HEK293T (cell line): ENCODE measurements around the gene PAM.

Source experiments
- CTCF ChIA-PET: fragments of 350-600 bp; formaldehyde crosslinking; extraction: SDS; loops from one replicate; lab custom pipeline; 2021; ENCODE audit warnings: antibody characterized with exemption, inconsistent platforms; lab: Yijun Ruan, JAX
- POLR2A ChIA-PET: fragments of 350-600 bp; formaldehyde crosslinking; extraction: SDS; loops from one replicate; lab custom pipeline; 2020; ENCODE audit warnings: antibody characterized with exemption, inconsistent platforms; lab: Yijun Ruan, JAX
- DNase-seq: peaks from one replicate; pipeline ENCODE4 v3.0.0; 2012; ENCODE audit warnings: mixed read lengths; ENCODE audit errors: extremely low spot score
- ARNT ChIP-seq: fragments of 450-650 bp; IDR thresholded peaks from 2 replicates; pipeline ENCODE4 v1.6.1; 2017; ENCODE audit warnings: mild to moderate bottlenecking
- BHLHE40 ChIP-seq: fragments of 450-650 bp; IDR thresholded peaks from 2 replicates; pipeline ENCODE4 v1.6.1; 2016; ENCODE audit warnings: mild to moderate bottlenecking, moderate library complexity, borderline replicate concordance
- CTBP1 ChIP-seq: fragments of 450-650 bp; IDR thresholded peaks from 2 replicates; pipeline ENCODE4 v1.6.1; 2016; ENCODE audit warnings: borderline replicate concordance
- ELF4 ChIP-seq: fragments of 450-650 bp; IDR thresholded peaks from 2 replicates; pipeline ENCODE4 v1.6.1; 2017; ENCODE audit warnings: antibody characterized with exemption
- FOXA1 ChIP-seq: fragments of 450-650 bp; IDR thresholded peaks from 2 replicates; pipeline ENCODE4 v1.6.1; 2016; ENCODE audit warnings: mild to moderate bottlenecking
- FOXK2 ChIP-seq: fragments of 450-650 bp; IDR thresholded peaks from 2 replicates; pipeline ENCODE4 v1.6.1; 2016; ENCODE audit warnings: mild to moderate bottlenecking
- FOXM1 ChIP-seq: fragments of 450-650 bp; IDR thresholded peaks from 2 replicates; pipeline ENCODE4 v1.6.1; 2017; ENCODE audit warnings: mild to moderate bottlenecking, borderline replicate concordance
- HDGF ChIP-seq: fragments of 450-650 bp; IDR thresholded peaks from 2 replicates; pipeline ENCODE4 v1.6.1; 2017; ENCODE audit warnings: antibody characterized with exemption, borderline replicate concordance
- L3MBTL2 ChIP-seq: fragments of 450-650 bp; conservative IDR thresholded peaks from 2 replicates; pipeline ENCODE4 v1.6.1; 2016; ENCODE audit warnings: mild to moderate bottlenecking
- LEF1 ChIP-seq: fragments of 450-650 bp; IDR thresholded peaks from 2 replicates; pipeline ENCODE4 v1.6.1; 2017; ENCODE audit warnings: mild to moderate bottlenecking, borderline replicate concordance
- NFRKB ChIP-seq: fragments of 450-650 bp; IDR thresholded peaks from 2 replicates; pipeline ENCODE4 v1.6.1; 2016; ENCODE audit warnings: mild to moderate bottlenecking, moderate library complexity
- SP1 ChIP-seq: fragments of 450-650 bp; IDR thresholded peaks from 2 replicates; pipeline ENCODE4 v1.6.1; 2017
- SUZ12 ChIP-seq: fragments of 450-650 bp; IDR thresholded peaks from 2 replicates; pipeline ENCODE4 v1.6.1; 2016; ENCODE audit warnings: mild to moderate bottlenecking
- TARDBP ChIP-seq: fragments of 450-650 bp; IDR thresholded peaks from 2 replicates; pipeline ENCODE4 v1.6.1; 2016
- ZNF384 ChIP-seq: fragments of 450-650 bp; IDR thresholded peaks from 2 replicates; pipeline ENCODE4 v1.6.1; 2016
- TF ChIP-seq, protein P1 (sequence below): fragments of 450-650 bp; IDR thresholded peaks from 2 replicates; pipeline ENCODE4 v1.6.1; 2016

PAM gene

DNA sequence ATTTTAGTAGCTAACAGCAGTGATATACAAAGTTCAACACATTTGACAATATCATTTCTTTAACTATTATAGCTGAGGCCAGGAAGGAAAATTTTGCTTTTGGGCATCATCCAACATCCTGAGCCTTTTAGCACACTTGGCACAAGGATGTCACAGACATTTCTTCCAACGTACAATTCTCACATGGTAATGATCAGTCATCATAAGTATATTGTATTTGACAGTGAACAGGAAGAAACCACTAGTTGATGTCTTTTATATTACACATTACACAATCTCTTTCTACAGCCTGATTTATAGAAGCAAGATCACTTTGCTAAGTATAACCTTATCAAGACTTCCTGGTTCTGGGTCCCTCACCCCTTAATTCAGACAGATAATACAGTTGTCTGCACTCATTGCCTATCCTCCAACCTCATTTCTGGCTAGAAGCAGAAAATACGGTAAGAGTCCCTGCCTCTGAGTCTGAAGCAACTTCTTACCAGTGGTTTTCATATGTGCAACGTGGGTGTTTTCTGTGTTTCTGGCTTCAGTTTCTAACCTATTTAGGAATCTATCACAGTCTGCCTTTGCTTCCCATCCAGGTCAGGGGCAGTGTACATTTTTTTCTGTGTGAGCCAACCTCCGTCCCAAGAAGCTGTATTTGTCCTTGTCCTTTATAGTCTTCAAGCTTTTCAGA lies 167.8 kb downstream of the PAM start:
- POLR2A ChIA-PET: no interaction called here
- CTCF ChIA-PET: no interaction called here
- DNase-seq: no peak
- no peak for TF ChIP-seq LEF1
- no peak for TF ChIP-seq ELF4
- TF ChIP-seq, protein P1, sequence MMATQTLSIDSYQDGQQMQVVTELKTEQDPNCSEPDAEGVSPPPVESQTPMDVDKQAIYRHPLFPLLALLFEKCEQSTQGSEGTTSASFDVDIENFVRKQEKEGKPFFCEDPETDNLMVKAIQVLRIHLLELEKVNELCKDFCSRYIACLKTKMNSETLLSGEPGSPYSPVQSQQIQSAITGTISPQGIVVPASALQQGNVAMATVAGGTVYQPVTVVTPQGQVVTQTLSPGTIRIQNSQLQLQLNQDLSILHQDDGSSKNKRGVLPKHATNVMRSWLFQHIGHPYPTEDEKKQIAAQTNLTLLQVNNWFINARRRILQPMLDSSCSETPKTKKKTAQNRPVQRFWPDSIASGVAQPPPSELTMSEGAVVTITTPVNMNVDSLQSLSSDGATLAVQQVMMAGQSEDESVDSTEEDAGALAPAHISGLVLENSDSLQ: no peak
- TF ChIP-seq L3MBTL2: no peak
- no peak for TF ChIP-seq NFRKB

DNA sequence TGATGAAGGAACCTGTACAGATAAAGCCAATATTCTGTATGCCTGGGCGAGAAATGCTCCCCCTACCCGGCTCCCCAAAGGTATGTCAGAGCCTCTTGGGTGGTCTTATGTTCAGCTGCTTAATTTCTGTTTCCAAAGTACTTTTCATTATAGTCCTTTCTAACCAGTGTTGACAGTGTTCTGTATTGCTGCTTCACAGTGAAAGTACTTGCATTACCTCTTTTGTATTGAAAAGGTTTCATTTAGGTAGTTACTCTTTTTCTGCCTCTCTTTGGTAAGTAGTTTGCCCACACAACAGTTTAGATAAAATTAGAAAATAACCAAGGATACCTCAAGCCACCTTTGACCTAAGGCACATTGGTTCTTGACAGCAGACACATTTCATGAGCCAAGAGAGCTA lies 169.9 kb downstream of the PAM start:
- ChIA-PET POLR2A (interaction anchor here (0.6 kb wide), 1 partner anchor 9 kb away, joined by 3 read pairs; no protein-coding TSS in a partner anchor), CTCF (interaction anchor here (0.7 kb wide), 1 partner anchor 312 kb away, joined by 3 read pairs; no protein-coding TSS in a partner anchor)
- TF ChIP-seq L3MBTL2 (no peak), TARDBP (no peak), BHLHE40 (no peak), ARNT (no peak), FOXK2 (no peak), ELF4 (no peak), CTBP1 (no peak), ZNF384 (no peak), HDGF (no peak), SP1 (no peak), LEF1 (no peak), SUZ12 (no peak), NFRKB (no peak), FOXA1 (no peak), FOXM1 (no peak)
- TF ChIP-seq, protein P1: no peak
- DNase-seq: no peak

DNA sequence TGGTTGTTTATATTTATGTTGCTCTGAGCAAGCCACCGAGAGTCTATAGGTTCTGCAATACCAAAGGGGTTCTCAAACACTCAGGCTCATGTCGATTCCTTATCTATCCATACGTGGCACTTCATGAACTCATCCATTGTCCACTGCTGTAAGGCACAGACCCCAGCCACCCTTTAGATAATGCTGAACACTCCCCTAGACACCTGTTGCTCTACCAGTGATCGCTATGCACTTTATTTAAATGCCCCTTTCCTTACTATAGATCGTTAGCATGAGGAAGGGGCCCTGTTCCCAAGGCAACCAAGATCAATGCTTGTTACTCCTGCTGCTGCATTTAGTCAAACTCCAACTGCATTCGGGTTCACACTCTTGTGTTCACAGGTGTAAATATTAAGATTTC lies 171.9 kb downstream of the PAM start:
- POLR2A ChIA-PET: no interaction called here
- CTCF ChIA-PET: no interaction called here
- TF ChIP-seq NFRKB (no peak), ZNF384 (no peak), FOXK2 (no peak), BHLHE40 (no peak), SUZ12 (no peak), ARNT (no peak), FOXM1 (no peak), LEF1 (no peak), CTBP1 (no peak), SP1 (no peak), FOXA1 (no peak), HDGF (no peak), ELF4 (no peak), TARDBP (no peak), L3MBTL2 (no peak)
- TF ChIP-seq, protein P1: no peak
- no peak for DNase-seq

DNA sequence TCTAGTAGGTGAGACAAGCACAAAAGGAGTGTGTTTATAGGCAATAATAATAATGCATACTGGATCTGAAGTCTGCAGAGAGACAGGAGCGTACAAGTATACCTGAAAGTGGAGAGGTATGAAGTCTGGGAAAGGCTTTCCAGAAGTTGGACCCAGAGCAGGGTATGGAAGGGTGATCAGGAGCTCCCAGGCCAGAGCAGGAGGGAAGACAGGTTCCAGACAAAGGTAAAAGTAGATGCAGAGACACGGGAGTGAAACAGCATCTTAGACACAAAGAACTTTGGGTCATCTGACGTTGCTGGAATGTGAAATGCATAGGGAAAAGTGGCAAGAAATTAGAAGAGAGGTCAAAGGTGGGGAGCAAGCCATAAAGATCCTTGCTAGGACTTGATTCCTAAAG lies 175.1 kb downstream of the PAM start:
- POLR2A ChIA-PET: no interaction called here
- CTCF ChIA-PET: no interaction called here
- no peak for TF ChIP-seq ZNF384
- no peak for TF ChIP-seq ELF4
- DNase-seq: no peak

DNA sequence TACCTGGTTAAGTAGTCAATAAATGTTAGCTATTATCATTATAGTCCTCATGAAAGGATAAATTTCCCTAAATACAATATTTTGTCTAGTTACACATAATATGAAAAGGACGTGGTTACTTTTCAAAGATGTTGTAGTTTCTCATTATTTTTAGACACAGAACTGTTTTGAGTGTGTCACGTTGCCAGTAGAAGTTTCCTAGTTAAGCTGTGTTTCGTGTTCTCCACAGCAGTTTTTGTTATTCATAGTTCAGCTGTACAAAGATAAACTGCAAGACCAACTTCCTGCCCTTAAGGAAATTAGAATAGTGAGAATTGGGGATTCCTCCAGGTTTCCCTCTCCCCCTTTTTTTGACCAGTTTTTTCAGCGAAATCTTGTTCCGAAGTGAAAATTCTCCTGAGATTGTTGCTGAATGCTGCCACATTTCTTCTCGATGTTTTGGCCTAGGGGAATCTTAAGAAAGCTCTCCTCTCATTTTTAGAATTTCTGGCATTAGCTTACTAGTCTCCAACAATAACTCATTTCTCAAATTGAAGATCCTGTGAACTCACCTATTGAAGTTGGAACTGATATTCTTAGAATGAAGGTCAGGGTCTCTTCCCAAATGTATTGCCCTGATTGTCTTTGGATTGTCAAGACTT lies 176.1 kb downstream of the PAM start:
- ChIA-PET POLR2A (no interaction called here), CTCF (no interaction called here)
- no peak for TF ChIP-seq LEF1
- no peak for TF ChIP-seq SP1
- no peak for TF ChIP-seq FOXA1
- no peak for DNase-seq

DNA sequence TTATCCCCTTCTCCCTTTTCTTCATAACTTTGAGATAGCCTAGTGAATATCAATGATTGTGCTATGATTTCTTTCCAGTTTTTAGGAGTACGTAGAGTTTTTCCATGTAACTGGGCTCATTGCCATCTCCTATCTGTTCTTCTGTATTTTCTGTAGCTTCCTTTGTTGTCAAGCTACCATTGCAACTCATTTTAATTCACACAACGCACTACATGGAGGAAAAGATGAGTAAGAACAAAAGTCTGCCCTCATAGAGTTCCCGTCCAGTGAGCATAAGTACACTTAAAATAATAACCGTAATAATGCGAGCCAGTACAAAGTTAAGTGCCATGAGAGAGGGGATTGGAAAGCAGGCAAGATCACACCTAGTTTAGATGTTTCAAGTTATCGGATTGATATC lies 177.7 kb downstream of the PAM start:
- POLR2A ChIA-PET: no interaction called here
- DNase-seq: no peak
- CTCF ChIA-PET: no interaction called here
- TF ChIP-seq SUZ12 (no peak), ARNT (no peak), HDGF (no peak), FOXK2 (no peak), SP1 (no peak), ELF4 (no peak), FOXA1 (no peak), BHLHE40 (no peak)
- TF ChIP-seq, protein P1: no peak
